Colonic mucosa (tissue), 4 donors: Measurements from ENCODE around the gene CAMTA1. TPM values are rescaled to one million over a fixed set of nuclear protein-coding genes. Genes with fewer than 3 reads are reported as not detected.

Experiments
- DNase-seq: peaks from one replicate; pipeline ENCODE4 v3.0.0-alpha.2; 2020
- H3K27ac ChIP-seq: fragments of 200-600 bp; one replicate; pipeline ENCODE4 v1.8.0; 2021
- H3K27me3 ChIP-seq: fragments of 200-600 bp; one replicate; pipeline ENCODE4 v1.8.0; 2021
- H3K36me3 ChIP-seq: fragments of 200-600 bp; one replicate; pipeline ENCODE4 v1.8.0; 2021
- H3K4me1 ChIP-seq: fragments of 200-600 bp; one replicate; pipeline ENCODE4 v1.8.0; 2021; ENCODE audit warnings: mild to moderate bottlenecking
- H3K4me3 ChIP-seq: fragments of 200-600 bp; one replicate; pipeline ENCODE4 v1.8.0; 2021
- H3K9ac ChIP-seq, 2 donors: one replicate each; pipeline ENCODE4 v1.7.0; 2013; ENCODE audit warnings: control low read depth in 2 of 2, low read depth in 2 of 2, low read length in 2 of 2
- H3K9me3 ChIP-seq: fragments of 200-600 bp; one replicate; pipeline ENCODE4 v1.8.0; 2021
- intact Hi-C: fragments of 100-400 bp; cut with DNase I; formaldehyde crosslinking; loops from one replicate; pipeline ENCODE4 v1.14.1; 2022
- total RNA-seq, 2 donors: library from RNA; stranded (reverse); fragmentation: NEBNext Ultra II Directional in 1 of 2; extraction: Animal tissue kit (Norgen Biotek cat#: 25700) in 1 of 2; gene quantifications; one replicate each; pipeline ENCODE4 v1.2.1, GENCODE V29; 2021
- TF ChIP-seq, protein P1 (sequence below): fragments of 200-600 bp; IDR thresholded peaks from one replicate; pipeline ENCODE4 v1.8.0; 2022; ENCODE audit warnings: antibody characterized with exemption, mild to moderate bottlenecking
- donor health status: healthy.
- donor health status: DM: no; HTN: no; CAD: no.
- donor health status: DM: no; HTN: no; CAD: no.

Gene CAMTA1
- total RNA-seq, 2 donors from 2014 or later, result 76.8 to 92.8 TPM

DNA sequence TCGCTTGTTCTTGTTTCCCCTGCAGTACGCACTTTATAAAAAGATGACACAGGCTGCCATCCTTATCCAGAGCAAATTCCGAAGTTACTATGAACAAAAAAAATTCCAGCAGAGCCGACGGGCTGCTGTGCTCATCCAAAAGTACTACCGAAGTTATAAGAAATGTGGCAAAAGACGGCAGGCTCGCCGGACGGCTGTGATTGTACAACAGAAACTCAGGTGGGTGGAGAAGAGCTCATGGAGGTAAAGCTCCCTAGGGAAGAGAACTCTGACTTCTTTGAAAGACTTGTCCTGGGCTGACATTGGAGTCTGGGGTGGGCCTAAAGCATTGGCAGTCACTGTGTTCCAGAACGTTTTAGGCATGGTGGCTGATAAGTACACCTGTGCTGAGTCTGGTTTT lies 965.9 kb downstream of the CAMTA1 start:
- Histone ChIP-seq H3K9me3 (no peaks in the 10 kb centered on the region), H3K27me3 (no peaks in the 10 kb centered on the region), H3K9ac (no peak overlapping the region), H3K27ac (no peak overlapping the region), H3K4me1 (no peaks in the 10 kb centered on the region), H3K4me3 (no peak overlapping the region), H3K36me3 (no peaks in the 10 kb centered on the region)
- intact Hi-C loops, result no loop called here
- DNase-seq, result no peak
- TF ChIP-seq, protein P1, sequence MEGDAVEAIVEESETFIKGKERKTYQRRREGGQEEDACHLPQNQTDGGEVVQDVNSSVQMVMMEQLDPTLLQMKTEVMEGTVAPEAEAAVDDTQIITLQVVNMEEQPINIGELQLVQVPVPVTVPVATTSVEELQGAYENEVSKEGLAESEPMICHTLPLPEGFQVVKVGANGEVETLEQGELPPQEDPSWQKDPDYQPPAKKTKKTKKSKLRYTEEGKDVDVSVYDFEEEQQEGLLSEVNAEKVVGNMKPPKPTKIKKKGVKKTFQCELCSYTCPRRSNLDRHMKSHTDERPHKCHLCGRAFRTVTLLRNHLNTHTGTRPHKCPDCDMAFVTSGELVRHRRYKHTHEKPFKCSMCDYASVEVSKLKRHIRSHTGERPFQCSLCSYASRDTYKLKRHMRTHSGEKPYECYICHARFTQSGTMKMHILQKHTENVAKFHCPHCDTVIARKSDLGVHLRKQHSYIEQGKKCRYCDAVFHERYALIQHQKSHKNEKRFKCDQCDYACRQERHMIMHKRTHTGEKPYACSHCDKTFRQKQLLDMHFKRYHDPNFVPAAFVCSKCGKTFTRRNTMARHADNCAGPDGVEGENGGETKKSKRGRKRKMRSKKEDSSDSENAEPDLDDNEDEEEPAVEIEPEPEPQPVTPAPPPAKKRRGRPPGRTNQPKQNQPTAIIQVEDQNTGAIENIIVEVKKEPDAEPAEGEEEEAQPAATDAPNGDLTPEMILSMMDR, result no peak

DNA sequence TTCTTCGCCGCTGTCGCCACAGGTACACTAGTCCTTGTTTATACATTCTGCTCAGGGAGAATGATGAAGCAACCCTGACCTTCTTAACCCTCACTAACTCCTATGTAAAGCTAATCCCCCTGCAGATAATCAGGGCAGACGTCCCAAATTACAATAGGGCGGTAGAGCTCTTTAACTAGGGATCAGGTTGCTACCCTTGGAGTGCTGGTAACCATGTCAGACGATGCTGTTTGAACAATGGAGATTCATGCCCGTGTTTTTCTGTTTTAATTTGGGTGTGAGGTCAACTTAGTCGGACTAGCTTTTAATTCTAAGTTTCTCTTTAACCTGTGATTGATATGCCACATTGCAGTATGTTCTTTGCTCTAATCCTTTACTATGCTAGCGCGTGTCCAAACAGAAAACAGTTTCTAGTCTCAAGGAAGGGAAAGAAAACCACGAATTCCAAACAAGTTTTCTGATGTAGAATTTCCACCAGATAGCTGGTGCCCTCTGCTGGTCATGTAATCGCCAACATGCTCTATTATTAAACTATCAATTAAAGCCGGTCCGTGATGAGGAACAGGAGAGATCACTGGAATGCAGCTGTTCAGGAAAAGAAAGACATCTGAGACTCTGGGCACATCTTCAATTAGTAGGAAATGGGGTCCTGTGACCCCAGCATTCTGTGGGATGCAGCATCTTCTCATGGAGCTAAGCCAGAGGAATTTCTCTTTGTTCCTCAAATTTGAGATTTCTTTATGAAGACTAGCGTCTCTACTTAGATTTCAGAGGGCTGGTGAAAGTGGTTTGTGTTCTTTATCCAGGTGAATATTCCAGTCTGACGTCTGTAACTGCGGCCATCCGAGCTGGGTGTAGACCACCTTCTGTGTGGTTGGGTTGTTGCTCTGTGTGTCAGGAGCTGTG lies 967.5 kb downstream of the CAMTA1 start:
- intact Hi-C loops, result loop anchor here (2.0 kb wide), 1 partner anchor 86 kb away; no protein-coding TSS in a partner anchor
- Histone ChIP-seq H3K27ac (no peak overlapping the region), H3K4me1 (no peaks in the 10 kb centered on the region), H3K36me3 (no peaks in the 10 kb centered on the region), H3K4me3 (no peak overlapping the region), H3K27me3 (no peaks in the 10 kb centered on the region), H3K9me3 (no peaks in the 10 kb centered on the region), H3K9ac (no peak overlapping the region)
- TF ChIP-seq, protein P1, result peak; percentile 74
- peak; percentile 65 for DNase-seq

GRCh38 chr1:7753641-7754040 lies 968.4 kb downstream of the CAMTA1 start:
- H3K27ac ChIP-seq, result no peak overlapping the region
- TF ChIP-seq, protein P1, result no peak

DNA sequence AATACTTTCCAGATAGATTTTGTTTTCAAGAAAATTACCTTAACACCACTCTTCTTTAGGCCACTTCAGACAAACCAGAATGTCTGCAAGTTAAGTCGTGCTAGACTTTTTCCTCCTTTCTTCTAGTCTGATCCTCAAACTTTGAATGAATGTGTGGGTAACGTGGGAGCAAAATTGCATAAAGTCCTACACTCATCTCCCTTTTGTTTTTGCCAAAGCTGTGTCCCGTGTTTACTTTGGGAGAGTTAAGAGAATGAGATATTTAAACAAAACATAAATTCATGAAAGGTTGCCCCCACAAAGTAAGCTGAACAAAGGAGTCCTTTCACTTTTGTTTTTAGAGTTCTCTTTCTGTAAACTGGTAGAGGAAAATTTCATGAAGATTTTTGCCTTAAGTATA lies 969.0 kb downstream of the CAMTA1 start:
- Histone ChIP-seq H3K9ac (no peak overlapping the region), H3K4me3 (no peak overlapping the region), H3K4me1 (no peaks in the 10 kb centered on the region), H3K27ac (no peak overlapping the region), H3K27me3 (no peaks in the 10 kb centered on the region), H3K36me3 (no peaks in the 10 kb centered on the region), H3K9me3 (no peaks in the 10 kb centered on the region)
- intact Hi-C loops, result no loop called here
- TF ChIP-seq, protein P1, result no peak
- DNase-seq, result no peak

More at GRCh38 chr1:7753641-7754040, 968.4 kb downstream of the CAMTA1 start:
- H3K9ac ChIP-seq, result no peak overlapping the region
- H3K27me3 ChIP-seq, result no peaks in the 10 kb centered on the region
- H3K4me3 ChIP-seq, result no peak overlapping the region
- intact Hi-C loops, result loop anchor here (2.0 kb wide), 1 partner anchor 87 kb away; no protein-coding TSS in a partner anchor
- no peaks in the 10 kb centered on the region for H3K36me3 ChIP-seq
- no peak for DNase-seq
- no peaks in the 10 kb centered on the region for H3K9me3 ChIP-seq
- H3K4me1 ChIP-seq, result no peaks in the 10 kb centered on the region

DNA sequence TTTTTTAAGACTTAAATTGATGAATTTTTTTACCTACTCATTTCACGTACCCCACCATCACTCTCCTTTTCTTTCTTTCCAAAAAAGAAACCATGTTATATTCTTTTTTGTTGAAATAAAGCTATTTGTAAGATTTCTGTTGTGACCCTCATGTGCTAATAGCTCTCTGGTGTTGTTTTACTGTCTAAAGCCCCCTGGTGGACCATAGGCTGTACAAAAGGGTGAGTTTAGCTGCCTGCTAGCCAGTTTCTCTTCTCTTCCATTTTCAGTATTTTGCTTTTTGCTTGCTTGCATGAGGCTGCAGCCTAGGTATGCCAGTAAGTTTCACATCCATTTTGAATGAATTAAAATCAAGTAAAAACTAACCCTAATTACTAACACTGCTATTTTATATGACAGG lies 970.2 kb downstream of the CAMTA1 start:
- Histone ChIP-seq H3K27me3 (no peaks in the 10 kb centered on the region), H3K9ac (no peak overlapping the region), H3K4me1 (no peaks in the 10 kb centered on the region), H3K36me3 (no peaks in the 10 kb centered on the region), H3K9me3 (no peaks in the 10 kb centered on the region), H3K4me3 (no peak overlapping the region), H3K27ac (no peak overlapping the region)
- intact Hi-C loops, result loop anchor here (5.0 kb wide), 1 partner anchor 147 kb away; no protein-coding TSS in a partner anchor
- no peak for DNase-seq
- TF ChIP-seq, protein P1, result no peak
